Thyroid gland (tissue), 4 donors: ENCODE measurements around the gene COL8A1. TPM values are rescaled to one million over a fixed set of nuclear protein-coding genes. Genes with fewer than 3 reads are reported as not detected.
"Not testable (repeated sequence)": the region's sequence is repeated elsewhere in the genome, so short reads cannot be mapped to it uniquely, and the experiment has no call there.

Experiments used
- DNase-seq, 2 donors: peaks; one replicate each; pipeline ENCODE4 v3.0.0-alpha.2; 2019
- H3K27ac ChIP-seq, 3 donors: fragments of 200-600 bp; sonication (generic); 1 replicate in 2 of 3; 2 replicates in 1 of 3; pipeline ENCODE4 v1.5.1; 2016 to 2019; ENCODE audit warnings: mild to moderate bottlenecking in 1 of 3, moderate library complexity in 1 of 3
- H3K27me3 ChIP-seq: fragments of 200-600 bp; sonication (generic); one replicate; pipeline ENCODE4 v1.5.1; 2019
- H3K36me3 ChIP-seq, 2 donors: fragments of 200-600 bp; sonication (generic); one replicate each; pipeline ENCODE4 v1.5.1; 2016 to 2019
- H3K4me1 ChIP-seq, 2 donors: fragments of 200-600 bp; sonication (generic); one replicate each; pipeline ENCODE4 v1.5.1; 2017 to 2019
- H3K4me3 ChIP-seq, 3 donors: fragments of 200-600 bp; sonication (generic); replicated peaks in 1 of 3; 1 replicate in 2 of 3; 2 replicates in 1 of 3; pipeline ENCODE4 v1.5.1; 2016; ENCODE audit warnings: mild to moderate bottlenecking in 1 of 3
- H3K9me3 ChIP-seq: fragments of 200-600 bp; sonication (generic); one replicate; pipeline ENCODE4 v1.5.1; 2017
- POLR2A ChIP-seq, 2 donors: fragments of 450-650 bp; IDR thresholded peaks; one replicate each; pipeline ENCODE4 v1.6.1; 2017; ENCODE audit warnings: antibody characterized with exemption in 2 of 2, mild to moderate bottlenecking in 2 of 2, moderate library complexity in 1 of 2
- WGBS, 2 donors: methylation state at CpG; one replicate each; pipeline ENCODE4 v1.1.5; 2017; 5-methylcytosine and 5-hydroxymethylcytosine counted together
- intact Hi-C: fragments of 100-400 bp; cut with DNase I; formaldehyde crosslinking; loops from one replicate; pipeline ENCODE4 v1.15.1; 2023
- total RNA-seq, 4 donors: library from RNA; depleted of rRNA; stranded (reverse); fragments of >200 nt; gene quantifications; one replicate each; pipeline ENCODE4 v1.2.3, GENCODE V29; 2016
- TF ChIP-seq, protein P1 (sequence below), 6 experiments: fragments of 200-600 bp in 3 of 6; fragments of 450-650 bp in 3 of 6; sonication (generic) in 3 of 6; IDR thresholded peaks; one replicate each; pipeline ENCODE4 v1.5.1; 2016 to 2019; ENCODE audit warnings: antibody characterized with exemption in 6 of 6, mild to moderate bottlenecking in 2 of 6, inconsistent platforms in 1 of 6, moderate library complexity in 1 of 6

Gene COL8A1
- total RNA-seq, 4 donors from 2014 or later, result 65.6 to 156 (median 95.6) TPM

- intact Hi-C loops, result loop anchor here (10.0 kb wide), 1 partner anchor 415 kb away; no protein-coding TSS in a partner anchor
- no peak for DNase-seq
- 80 to 86% methylated on average over 1 of the region's 1 CpG for WGBS, 2 donors
Measured at GRCh38 chr3:99839613-99840012, 201.2 kb downstream of the COL8A1 start.

DNA sequence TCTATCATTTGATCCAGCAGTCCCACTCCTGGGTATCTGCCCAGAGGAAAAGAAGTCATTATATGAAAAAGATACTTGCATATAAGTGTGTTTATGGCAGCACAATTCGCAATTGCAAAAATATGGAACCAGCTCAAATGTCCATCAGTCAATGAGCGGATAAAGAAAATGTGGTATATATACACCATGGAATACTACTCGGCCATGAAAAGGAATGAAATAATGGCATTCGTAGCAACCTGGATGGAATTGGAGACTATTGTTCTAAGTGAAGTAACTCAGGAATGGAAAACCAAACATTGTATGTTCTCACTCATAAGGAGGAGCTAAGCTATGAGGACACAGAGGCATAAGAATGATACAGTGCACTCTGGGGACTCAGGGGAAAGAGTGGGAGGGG is 203.6 kb downstream of the COL8A1 start:
- H3K27ac ChIP-seq, DNase-seq, H3K36me3 ChIP-seq, intact Hi-C loops, H3K27me3 ChIP-seq, H3K4me3 ChIP-seq, H3K4me1 ChIP-seq, H3K9me3 ChIP-seq: not testable (repeated sequence)
- 96 to 97% methylated on average over 4 of the region's 4 CpGs for WGBS, 2 donors

More at GRCh38 chr3:99839613-99840012, 201.2 kb downstream of the COL8A1 start:
- H3K27me3 ChIP-seq, result no peaks in the 10 kb centered on the region
- no peak overlapping the region for H3K4me3 ChIP-seq
- H3K9me3 ChIP-seq, result no peaks in the 10 kb centered on the region
- H3K4me1 ChIP-seq, result no peaks in the 10 kb centered on the region
- no peak for TF ChIP-seq POLR2A (IDR thresholded peaks at IDR 0.05)
- TF ChIP-seq, protein P1, sequence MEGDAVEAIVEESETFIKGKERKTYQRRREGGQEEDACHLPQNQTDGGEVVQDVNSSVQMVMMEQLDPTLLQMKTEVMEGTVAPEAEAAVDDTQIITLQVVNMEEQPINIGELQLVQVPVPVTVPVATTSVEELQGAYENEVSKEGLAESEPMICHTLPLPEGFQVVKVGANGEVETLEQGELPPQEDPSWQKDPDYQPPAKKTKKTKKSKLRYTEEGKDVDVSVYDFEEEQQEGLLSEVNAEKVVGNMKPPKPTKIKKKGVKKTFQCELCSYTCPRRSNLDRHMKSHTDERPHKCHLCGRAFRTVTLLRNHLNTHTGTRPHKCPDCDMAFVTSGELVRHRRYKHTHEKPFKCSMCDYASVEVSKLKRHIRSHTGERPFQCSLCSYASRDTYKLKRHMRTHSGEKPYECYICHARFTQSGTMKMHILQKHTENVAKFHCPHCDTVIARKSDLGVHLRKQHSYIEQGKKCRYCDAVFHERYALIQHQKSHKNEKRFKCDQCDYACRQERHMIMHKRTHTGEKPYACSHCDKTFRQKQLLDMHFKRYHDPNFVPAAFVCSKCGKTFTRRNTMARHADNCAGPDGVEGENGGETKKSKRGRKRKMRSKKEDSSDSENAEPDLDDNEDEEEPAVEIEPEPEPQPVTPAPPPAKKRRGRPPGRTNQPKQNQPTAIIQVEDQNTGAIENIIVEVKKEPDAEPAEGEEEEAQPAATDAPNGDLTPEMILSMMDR (IDR thresholded peaks at IDR 0.05), result no peak
- no peaks in the 10 kb centered on the region for H3K36me3 ChIP-seq
- no peak overlapping the region for H3K27ac ChIP-seq

DNA sequence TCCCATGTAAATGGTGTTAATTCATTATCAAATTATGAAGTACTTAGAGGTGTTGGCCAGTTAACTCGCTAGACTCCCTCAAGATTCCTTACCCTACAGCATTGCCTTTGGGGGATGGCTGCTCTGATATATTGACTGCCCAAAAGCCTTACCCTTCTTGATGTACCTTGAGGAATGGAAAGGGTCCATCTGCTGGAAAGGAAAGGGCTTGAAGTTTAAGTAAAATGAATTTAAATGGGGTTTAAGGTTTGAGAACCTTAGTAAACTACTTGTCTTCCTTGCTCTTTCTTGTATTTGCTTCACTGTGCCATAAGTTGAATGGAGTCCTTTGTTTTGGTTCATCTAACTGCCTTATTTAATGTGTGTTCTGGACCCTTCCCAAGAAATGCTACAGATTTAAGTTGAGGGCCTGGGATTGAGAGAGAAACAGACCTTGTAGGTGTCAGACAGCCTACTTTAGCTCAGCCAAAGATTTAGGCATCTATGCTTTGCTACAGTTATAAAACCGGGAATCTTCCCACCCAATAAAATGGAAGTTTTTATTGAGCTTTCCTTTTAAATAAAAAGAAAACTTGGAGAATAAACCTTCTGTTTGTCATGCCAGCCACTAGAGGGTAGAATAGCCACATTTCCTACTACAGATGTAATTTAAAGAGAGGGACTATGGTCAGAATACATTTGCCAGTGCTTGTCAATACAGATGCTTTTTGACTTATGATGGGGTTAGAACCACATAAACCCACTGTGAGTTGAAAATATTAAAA is 204.6 kb downstream of the COL8A1 start:
- Histone ChIP-seq H3K36me3 (no peaks in the 10 kb centered on the region), H3K27me3 (no peaks in the 10 kb centered on the region), H3K9me3 (no peaks in the 10 kb centered on the region), H3K4me3 (no peak overlapping the region), H3K4me1 (no peaks in the 10 kb centered on the region), H3K27ac (peak overlapping the region in 1 of 3 donors; percentile 21)
- DNase-seq, result no peak
- intact Hi-C loops, result no loop called here
- WGBS, 2 donors, result 40 to 45% methylated on average over 2 of the region's 2 CpGs
- TF ChIP-seq, protein P1 (IDR thresholded peaks at IDR 0.05), result peak; percentile 24 to 70 (median 53)
- TF ChIP-seq POLR2A (IDR thresholded peaks at IDR 0.05), result no peak

DNA sequence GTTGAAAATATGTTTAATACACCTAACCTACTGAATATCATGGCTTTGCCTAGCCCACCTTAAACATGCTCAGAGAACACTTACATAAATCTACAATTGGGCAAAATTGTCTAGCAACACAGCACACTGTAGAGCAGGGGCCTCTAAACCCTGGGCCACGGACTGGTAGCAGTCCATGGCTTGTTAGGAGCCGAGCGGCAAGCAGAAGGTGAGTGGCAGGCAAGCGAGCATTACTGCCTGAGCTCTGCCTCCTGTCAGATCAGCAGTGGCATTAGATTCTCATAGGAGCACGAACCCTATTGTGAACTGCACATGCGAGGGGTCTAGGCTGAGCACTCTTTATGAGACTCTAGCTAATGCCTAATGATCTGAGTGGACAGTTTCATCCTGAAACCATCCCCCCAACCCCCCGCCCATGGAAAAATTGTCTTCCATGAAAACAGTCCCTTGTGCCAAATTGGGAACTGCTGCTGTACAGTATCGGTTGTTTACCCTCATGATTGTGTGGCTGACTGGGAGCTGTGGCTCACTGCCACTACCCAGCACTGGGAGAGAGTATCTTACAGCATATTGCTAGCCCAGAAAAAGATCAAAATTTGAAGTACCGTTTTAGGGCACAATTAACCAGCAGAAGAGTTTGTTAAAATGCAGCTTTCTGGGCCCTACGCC is 205.3 kb downstream of the COL8A1 start:
- WGBS, 2 donors, result 74 to 79% methylated on average over 9 to 10 of the region's 10 CpGs
- no peaks in the 10 kb centered on the region for H3K9me3 ChIP-seq
- H3K36me3 ChIP-seq, result no peaks in the 10 kb centered on the region
- no peak overlapping the region for H3K27ac ChIP-seq
- H3K4me3 ChIP-seq, result no peak overlapping the region
- H3K27me3 ChIP-seq, result no peaks in the 10 kb centered on the region
- no peak for TF ChIP-seq POLR2A (IDR thresholded peaks at IDR 0.05)
- TF ChIP-seq, protein P1 (IDR thresholded peaks at IDR 0.05), result no peak
- intact Hi-C loops, result no loop called here
- DNase-seq, result no peak
- H3K4me1 ChIP-seq, result no peaks in the 10 kb centered on the region

DNA sequence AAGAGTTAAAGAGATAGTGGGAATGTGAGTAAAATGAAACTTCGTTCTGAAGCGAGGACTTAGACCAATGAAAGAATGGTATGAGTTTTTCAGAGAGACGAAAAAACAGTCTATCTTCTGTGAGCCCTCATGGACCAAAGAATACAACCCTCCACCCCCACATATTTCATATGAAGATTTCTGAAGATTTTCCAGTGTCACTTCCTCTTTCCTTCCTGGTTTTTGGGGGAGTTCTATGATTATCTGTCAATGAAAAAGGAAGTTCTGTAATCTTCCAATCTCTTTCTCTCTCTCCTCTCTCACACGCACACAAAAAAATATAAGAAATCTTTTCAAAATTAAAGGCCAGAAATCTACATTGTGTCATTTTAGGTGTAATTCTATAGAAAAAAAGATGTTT is 206.9 kb downstream of the COL8A1 start:
- DNase-seq, result no peak
- no peaks in the 10 kb centered on the region for H3K27me3 ChIP-seq
- no peaks in the 10 kb centered on the region for H3K36me3 ChIP-seq
- H3K4me1 ChIP-seq, result no peaks in the 10 kb centered on the region
- TF ChIP-seq, protein P1 (IDR thresholded peaks at IDR 0.05), result no peak
- TF ChIP-seq POLR2A (IDR thresholded peaks at IDR 0.05), result no peak
- intact Hi-C loops, result no loop called here
- no peaks in the 10 kb centered on the region for H3K9me3 ChIP-seq
- no peak overlapping the region for H3K4me3 ChIP-seq
- 65 to 68% methylated on average over 4 of the region's 4 CpGs for WGBS, 2 donors
- peak overlapping the region in 1 of 3 donors; percentile 24 for H3K27ac ChIP-seq
